DND-41 (cell line): ENCODE measurements around the gene NINL.
A peak's percentile ranks its signal among the peaks of the same experiment; 100 is the strongest.

Source experiments
- ATAC-seq: fragments of 200-7000 bp; cut with Tn5 transposase; 3 replicates; pipeline ENCODE4 v1.9.1; 2021; ENCODE audit warnings: low read depth; ENCODE audit not compliant: insufficient read depth
- DNase-seq: peaks from one replicate; pipeline ENCODE4 v3.0.0-alpha.2; 2020
- H2AFZ ChIP-seq: 2 replicates; pipeline ENCODE4 v1.6.0; 2012; ENCODE audit warnings: low read depth, low read length
- H3K27ac ChIP-seq: 2 replicates; pipeline ENCODE4 v1.5.1; 2012; ENCODE audit warnings: low read length, inconsistent platforms
- H3K27me3 ChIP-seq: fragments of 200-600 bp; sonication (generic); 2 replicates; pipeline ENCODE4 v1.6.0; 2012; ENCODE audit warnings: low read length, mild to moderate bottlenecking, inconsistent platforms; ENCODE audit not compliant: insufficient read depth, poor library complexity
- H3K36me3 ChIP-seq: 2 replicates; pipeline ENCODE4 v1.5.1; 2012; ENCODE audit warnings: low read length, inconsistent platforms; ENCODE audit not compliant: insufficient read depth
- H3K4me1 ChIP-seq: 2 replicates; pipeline ENCODE4 v1.5.1; 2012; ENCODE audit warnings: mild to moderate bottlenecking, low read length; ENCODE audit not compliant: insufficient read depth
- H3K4me2 ChIP-seq: 2 replicates; pipeline ENCODE4 v1.6.0; 2012; ENCODE audit warnings: mild to moderate bottlenecking, moderate library complexity, low read length, inconsistent platforms; ENCODE audit not compliant: insufficient read depth
- H3K4me3 ChIP-seq, 2 experiments: fragments of 200-600 bp in 1 of 2; shearing (Covaris generic) in 1 of 2; 2 replicates each; pipeline ENCODE4 v1.5.1; 2012 to 2016; ENCODE audit warnings: inconsistent platforms in 2 of 2, low read length in 2 of 2, mild to moderate bottlenecking in 2 of 2, low read depth in 1 of 2, moderate library complexity in 1 of 2
- H3K79me2 ChIP-seq: 2 replicates; pipeline ENCODE4 v1.6.0; 2012; ENCODE audit warnings: low read length, inconsistent platforms; ENCODE audit not compliant: insufficient read depth
- H3K9ac ChIP-seq: 2 replicates; pipeline ENCODE4 v1.6.0; 2012; ENCODE audit warnings: low read depth, mild to moderate bottlenecking, inconsistent platforms, low read length, moderate library complexity
- H3K9me3 ChIP-seq: 2 replicates; pipeline ENCODE4 v1.5.1; 2012; ENCODE audit warnings: low read length, moderate library complexity, mild to moderate bottlenecking, inconsistent platforms; ENCODE audit not compliant: insufficient read depth, severe bottlenecking
- H4K20me1 ChIP-seq: 2 replicates; pipeline ENCODE4 v1.6.0; 2012; ENCODE audit warnings: low read length; ENCODE audit not compliant: insufficient read depth
- EZH2 ChIP-seq: IDR thresholded peaks from 3 replicates; pipeline ENCODE4 v1.6.1; 2012; ENCODE audit warnings: borderline replicate concordance, low read depth, mild to moderate bottlenecking, moderate library complexity, low read length, inconsistent platforms; ENCODE audit not compliant: severe bottlenecking
- TF ChIP-seq, protein P1 (sequence below): IDR thresholded peaks from 2 replicates; pipeline ENCODE4 v1.5.1; 2012; ENCODE audit warnings: borderline replicate concordance, low read length, moderate library complexity, mild to moderate bottlenecking; ENCODE audit not compliant: poor library complexity, severe bottlenecking; ENCODE audit errors: extremely low read depth

The NINL gene

DNA sequence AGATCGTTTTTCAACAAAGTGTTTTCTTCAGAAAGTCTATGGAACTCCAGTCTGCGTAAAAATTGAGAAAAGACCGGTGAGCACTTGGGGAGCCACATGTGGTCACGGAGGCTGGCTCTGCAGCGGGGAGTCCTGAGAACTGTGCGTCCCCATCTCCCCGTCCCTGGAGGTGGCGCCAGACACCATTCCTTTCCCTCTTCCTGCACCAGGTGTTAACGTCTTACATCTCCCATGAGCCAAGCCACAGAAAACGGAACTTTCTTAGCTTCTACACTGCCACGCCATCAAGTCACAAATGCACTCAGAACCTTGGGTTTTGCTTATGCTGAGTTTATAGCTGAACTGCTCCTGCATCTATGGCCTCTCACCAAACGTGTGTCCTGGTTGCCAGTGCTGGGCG, 115.3 kb downstream of the NINL start:
- TF ChIP-seq EZH2: no peak
- TF ChIP-seq, protein P1, sequence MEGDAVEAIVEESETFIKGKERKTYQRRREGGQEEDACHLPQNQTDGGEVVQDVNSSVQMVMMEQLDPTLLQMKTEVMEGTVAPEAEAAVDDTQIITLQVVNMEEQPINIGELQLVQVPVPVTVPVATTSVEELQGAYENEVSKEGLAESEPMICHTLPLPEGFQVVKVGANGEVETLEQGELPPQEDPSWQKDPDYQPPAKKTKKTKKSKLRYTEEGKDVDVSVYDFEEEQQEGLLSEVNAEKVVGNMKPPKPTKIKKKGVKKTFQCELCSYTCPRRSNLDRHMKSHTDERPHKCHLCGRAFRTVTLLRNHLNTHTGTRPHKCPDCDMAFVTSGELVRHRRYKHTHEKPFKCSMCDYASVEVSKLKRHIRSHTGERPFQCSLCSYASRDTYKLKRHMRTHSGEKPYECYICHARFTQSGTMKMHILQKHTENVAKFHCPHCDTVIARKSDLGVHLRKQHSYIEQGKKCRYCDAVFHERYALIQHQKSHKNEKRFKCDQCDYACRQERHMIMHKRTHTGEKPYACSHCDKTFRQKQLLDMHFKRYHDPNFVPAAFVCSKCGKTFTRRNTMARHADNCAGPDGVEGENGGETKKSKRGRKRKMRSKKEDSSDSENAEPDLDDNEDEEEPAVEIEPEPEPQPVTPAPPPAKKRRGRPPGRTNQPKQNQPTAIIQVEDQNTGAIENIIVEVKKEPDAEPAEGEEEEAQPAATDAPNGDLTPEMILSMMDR: peak; percentile 81
- Histone ChIP-seq H4K20me1 (no peaks in the 10 kb centered on the region), H3K4me1 (peaks cover 5% of the 10 kb centered on the region), H3K9me3 (no peaks in the 10 kb centered on the region), H3K4me3 (no peak overlapping the region), H3K79me2 (no peaks in the 10 kb centered on the region), H3K4me2 (no peak overlapping the region), H2AFZ (0 out of 2 replicates have a peak overlapping the region, but pooled peaks have one; percentile 14), H3K9ac (no peak overlapping the region), H3K27me3 (no peaks in the 10 kb centered on the region), H3K27ac (peak overlapping the region; percentile 54; the same call in 1 of the 2 replicates), H3K36me3 (peaks cover 62% of the 10 kb centered on the region)
- ATAC-seq (peak; percentile 83), DNase-seq (peak; percentile 75)

DNA sequence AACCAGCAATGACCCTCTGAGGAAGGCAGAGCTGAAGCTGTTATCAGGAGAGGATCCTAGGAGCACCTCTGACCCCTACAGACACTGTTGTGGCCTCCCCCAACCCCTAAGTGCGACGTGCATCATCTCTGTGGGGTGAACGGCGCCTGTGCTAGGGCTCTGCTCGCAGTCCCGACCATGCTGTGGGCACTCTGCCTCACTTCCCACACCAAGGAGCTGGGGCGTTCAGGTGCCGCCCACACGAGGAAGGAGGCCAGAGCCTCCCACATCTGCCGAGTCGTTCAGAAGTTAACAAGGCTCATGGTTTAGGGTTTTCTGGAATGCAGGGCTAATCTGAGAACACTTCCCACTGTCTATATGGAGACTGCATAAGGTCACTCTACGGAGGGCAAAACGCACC, 115.8 kb downstream of the NINL start:
- no peaks in the 10 kb centered on the region for H3K9me3 ChIP-seq
- no peak overlapping the region for H3K4me3 ChIP-seq
- H3K79me2 ChIP-seq: no peaks in the 10 kb centered on the region
- H3K36me3 ChIP-seq: peaks cover 66% of the 10 kb centered on the region
- no peaks in the 10 kb centered on the region for H4K20me1 ChIP-seq
- H3K4me2 ChIP-seq: no peak overlapping the region
- no peak overlapping the region for H3K27ac ChIP-seq
- DNase-seq (no peak), ATAC-seq (no peak)
- no peak overlapping the region for H2AFZ ChIP-seq
- no peak overlapping the region for H3K9ac ChIP-seq
- TF ChIP-seq, protein P1: no peak
- no peak for TF ChIP-seq EZH2
- peaks cover 5% of the 10 kb centered on the region for H3K4me1 ChIP-seq
- H3K27me3 ChIP-seq: no peaks in the 10 kb centered on the region

DNA sequence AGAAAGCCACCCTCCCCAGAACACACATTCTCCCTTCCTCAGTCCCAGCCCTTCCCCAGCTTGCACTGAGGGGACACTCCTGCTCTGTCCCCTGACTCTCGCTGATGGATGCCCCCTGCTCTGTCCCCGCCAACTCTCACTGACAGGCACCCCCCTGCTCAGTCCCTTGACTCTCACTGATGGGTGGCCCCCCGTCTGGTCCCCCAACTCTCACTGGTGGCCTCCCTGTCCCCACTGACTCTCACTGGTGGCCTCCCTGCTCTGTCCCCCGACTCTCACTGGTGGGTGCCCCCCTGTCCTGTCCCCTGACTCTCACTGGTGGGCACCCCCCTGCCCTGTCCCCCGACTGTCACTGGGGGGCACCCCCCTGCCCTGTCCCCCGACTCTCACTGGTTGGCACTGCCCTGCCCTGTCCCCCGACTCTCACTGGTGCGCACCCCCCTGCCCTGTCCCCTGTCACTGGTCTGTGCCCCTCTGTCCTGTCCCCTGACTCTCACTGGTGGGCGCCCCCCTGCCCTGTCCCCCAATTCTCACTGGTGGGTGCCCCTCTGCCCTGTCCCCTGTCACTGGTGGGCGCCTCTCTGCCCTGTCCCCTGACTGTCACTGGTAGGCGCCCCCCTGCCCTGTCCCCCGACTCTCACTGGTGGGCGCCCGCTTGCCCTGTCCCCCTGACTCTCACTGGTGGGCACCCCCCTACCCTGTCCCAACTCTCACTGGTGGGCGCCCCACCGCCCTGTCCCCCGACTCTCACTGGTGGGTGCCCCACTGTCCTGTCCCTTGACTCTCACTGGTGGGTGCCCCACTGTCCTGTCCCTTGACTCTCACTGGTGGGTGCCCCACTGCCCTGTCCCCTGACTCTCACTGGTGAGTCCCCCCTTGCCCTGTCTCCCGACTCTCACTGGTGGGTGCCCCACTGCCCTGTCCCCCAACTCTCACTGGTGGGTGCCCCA, 116.9 kb downstream of the NINL start:
- no peak overlapping the region for H3K4me2 ChIP-seq
- H3K79me2 ChIP-seq: no peaks in the 10 kb centered on the region
- H3K36me3 ChIP-seq: peaks cover 68% of the 10 kb centered on the region
- no peak overlapping the region for H2AFZ ChIP-seq
- H3K27ac ChIP-seq: no peak overlapping the region
- H3K9me3 ChIP-seq: no peaks in the 10 kb centered on the region
- no peak overlapping the region for H3K9ac ChIP-seq
- H3K27me3 ChIP-seq: no peaks in the 10 kb centered on the region
- no peaks in the 10 kb centered on the region for H4K20me1 ChIP-seq
- H3K4me3 ChIP-seq: no peak overlapping the region
- no peak for ATAC-seq
- peaks cover 5% of the 10 kb centered on the region for H3K4me1 ChIP-seq
- no peak for DNase-seq
- no peak for TF ChIP-seq EZH2
- TF ChIP-seq, protein P1: no peak
